Memory B cell (primary cell): Measurements from ENCODE around the gene MTM1.

ENCODE experiments used
- ATAC-seq: fragments of 150-1000 bp; cut with Tn5 transposase; 2 replicates; pipeline ENCODE4 v1.10.0; 2021; ENCODE audit warnings: low read depth, mild to moderate bottlenecking, moderate library complexity
- DNase-seq, 2 donors: peaks; one replicate each; pipeline ENCODE4 v3.0.0; 2022; ENCODE audit warnings: low spot score in 2 of 2
- H3K27ac Mint-ChIP-seq: one replicate; pipeline ENCODE4 v1.8.0; 2022; ENCODE audit warnings: mild to moderate bottlenecking, moderate library complexity, mixed read lengths
- H3K27me3 Mint-ChIP-seq: one replicate; pipeline ENCODE4 v1.8.0; 2022; ENCODE audit warnings: mixed read lengths
- H3K36me3 Mint-ChIP-seq: one replicate; pipeline ENCODE4 v1.8.0; 2022; ENCODE audit warnings: mild to moderate bottlenecking, mixed read lengths
- H3K4me1 Mint-ChIP-seq: one replicate; pipeline ENCODE4 v1.8.0; 2022; ENCODE audit warnings: mixed read lengths
- H3K4me3 Mint-ChIP-seq: one replicate; pipeline ENCODE4 v1.8.0; 2022; ENCODE audit warnings: mild to moderate bottlenecking, moderate library complexity, mixed read lengths
- H3K9me3 Mint-ChIP-seq: one replicate; pipeline ENCODE4 v1.8.0; 2022; ENCODE audit warnings: mixed read lengths

MTM1 gene

GRCh38 chrX:150569155-150569477 is 695 bp downstream of the MTM1 start:
- ATAC-seq (peak; percentile 54), DNase-seq (peak in 1 of 2 donors; percentile 51)
- H3K27ac Mint-ChIP-seq: peak overlapping the region; percentile 90
- H3K27me3 Mint-ChIP-seq: no peaks in the 10 kb centered on the region
- peak overlapping the region; percentile 87 for H3K4me3 Mint-ChIP-seq
- peaks cover 25% of the 10 kb centered on the region for H3K4me1 Mint-ChIP-seq
- H3K36me3 Mint-ChIP-seq: no peaks in the 10 kb centered on the region
- H3K9me3 Mint-ChIP-seq: no peaks in the 10 kb centered on the region

- Mint-ChIP-seq H3K27ac (no peak overlapping the region), H3K36me3 (no peaks in the 10 kb centered on the region)
- DNase-seq: no peak
Observed at GRCh38 chrX:150570512-150570911, 2.1 kb downstream of the MTM1 start.

GRCh38 chrX:150572206-150572605 is 3.8 kb downstream of the MTM1 start:
- peak overlapping the region; percentile 44 for H3K4me3 Mint-ChIP-seq
- no peaks in the 10 kb centered on the region for H3K36me3 Mint-ChIP-seq
- peaks cover 41% of the 10 kb centered on the region for H3K4me1 Mint-ChIP-seq
- peak overlapping the region; percentile 82 for H3K27ac Mint-ChIP-seq
- H3K27me3 Mint-ChIP-seq: no peaks in the 10 kb centered on the region
- DNase-seq: no peak
- ATAC-seq: no peak
- no peaks in the 10 kb centered on the region for H3K9me3 Mint-ChIP-seq

More at GRCh38 chrX:150570512-150570911, 2.1 kb downstream of the MTM1 start:
- Mint-ChIP-seq H3K4me1 (peaks cover 35% of the 10 kb centered on the region), H3K9me3 (no peaks in the 10 kb centered on the region), H3K27me3 (no peaks in the 10 kb centered on the region), H3K4me3 (peak overlapping the region; percentile 54)
- ATAC-seq: no peak

GRCh38 chrX:150573106-150573505 is 4.7 kb downstream of the MTM1 start:
- DNase-seq (no peak), ATAC-seq (no peak)
- H3K4me3 Mint-ChIP-seq: peak overlapping the region; percentile 32
- no peaks in the 10 kb centered on the region for H3K27me3 Mint-ChIP-seq
- no peaks in the 10 kb centered on the region for H3K9me3 Mint-ChIP-seq
- peaks cover 43% of the 10 kb centered on the region for H3K4me1 Mint-ChIP-seq
- H3K27ac Mint-ChIP-seq: peak overlapping the region; percentile 85
- no peaks in the 10 kb centered on the region for H3K36me3 Mint-ChIP-seq

GRCh38 chrX:150573702-150574101 is 5.3 kb downstream of the MTM1 start:
- DNase-seq: no peak
- Mint-ChIP-seq H3K9me3 (no peaks in the 10 kb centered on the region), H3K27ac (peak overlapping the region; percentile 85), H3K4me1 (peaks cover 41% of the 10 kb centered on the region), H3K4me3 (peak overlapping the region; percentile 39), H3K36me3 (no peaks in the 10 kb centered on the region), H3K27me3 (no peaks in the 10 kb centered on the region)
- no peak for ATAC-seq

GRCh38 chrX:150574559-150575418 is 6.4 kb downstream of the MTM1 start:
- Mint-ChIP-seq H3K4me3 (peak overlapping the region; percentile 63), H3K9me3 (no peaks in the 10 kb centered on the region), H3K27me3 (no peaks in the 10 kb centered on the region), H3K36me3 (no peaks in the 10 kb centered on the region), H3K27ac (peak overlapping the region; percentile 85), H3K4me1 (peaks cover 41% of the 10 kb centered on the region)
- peak; percentile 71 for ATAC-seq
- no peak for DNase-seq

GRCh38 chrX:150575419-150575814 is 7.0 kb downstream of the MTM1 start:
- H3K9me3 Mint-ChIP-seq: no peaks in the 10 kb centered on the region
- H3K4me3 Mint-ChIP-seq: peak overlapping the region; percentile 63

GRCh38 chrX:150577174-150577573 is 8.8 kb downstream of the MTM1 start:
- Mint-ChIP-seq H3K4me1 (peaks cover 41% of the 10 kb centered on the region), H3K9me3 (no peaks in the 10 kb centered on the region), H3K27ac (no peak overlapping the region), H3K27me3 (no peaks in the 10 kb centered on the region), H3K4me3 (no peak overlapping the region), H3K36me3 (peaks cover 4% of the 10 kb centered on the region)
- no peak for DNase-seq
- no peak for ATAC-seq

More at GRCh38 chrX:150575419-150575814, 7.0 kb downstream of the MTM1 start:
- ATAC-seq: peak; percentile 26
- peaks cover 47% of the 10 kb centered on the region for H3K4me1 Mint-ChIP-seq
- peaks cover 1% of the 10 kb centered on the region for H3K36me3 Mint-ChIP-seq
- no peaks in the 10 kb centered on the region for H3K27me3 Mint-ChIP-seq
- DNase-seq: no peak
- peak overlapping the region; percentile 68 for H3K27ac Mint-ChIP-seq

GRCh38 chrX:150581093-150581775 is 12.8 kb downstream of the MTM1 start:
- no peaks in the 10 kb centered on the region for H3K9me3 Mint-ChIP-seq
- no peak for DNase-seq
- H3K4me3 Mint-ChIP-seq: no peak overlapping the region
- no peak for ATAC-seq
- H3K27ac Mint-ChIP-seq: no peak overlapping the region
- H3K4me1 Mint-ChIP-seq: peaks cover 20% of the 10 kb centered on the region
- peaks cover 6% of the 10 kb centered on the region for H3K36me3 Mint-ChIP-seq
- H3K27me3 Mint-ChIP-seq: no peaks in the 10 kb centered on the region

- Mint-ChIP-seq H3K9me3 (no peaks in the 10 kb centered on the region), H3K27ac (no peak overlapping the region), H3K4me1 (peaks cover 16% of the 10 kb centered on the region), H3K4me3 (no peak overlapping the region), H3K27me3 (no peaks in the 10 kb centered on the region), H3K36me3 (peaks cover 6% of the 10 kb centered on the region)
- ATAC-seq (no peak), DNase-seq (no peak)
Observed at GRCh38 chrX:150582338-150582948, 14.0 kb downstream of the MTM1 start.

- DNase-seq (peak; percentile 31 to 37), ATAC-seq (peak; percentile 42)
- Mint-ChIP-seq H3K4me1 (peaks cover 8% of the 10 kb centered on the region), H3K9me3 (no peaks in the 10 kb centered on the region), H3K36me3 (peaks cover 2% of the 10 kb centered on the region), H3K4me3 (no peak overlapping the region), H3K27ac (no peak overlapping the region), H3K27me3 (no peaks in the 10 kb centered on the region)
Observed at GRCh38 chrX:150587585-150588503, 19.4 kb downstream of the MTM1 start.

GRCh38 chrX:150594584-150594983 is 26.2 kb downstream of the MTM1 start:
- H3K27ac Mint-ChIP-seq: no peak overlapping the region
- peaks cover 12% of the 10 kb centered on the region for H3K4me1 Mint-ChIP-seq
- ATAC-seq: no peak
- no peaks in the 10 kb centered on the region for H3K9me3 Mint-ChIP-seq
- no peak for DNase-seq
- H3K36me3 Mint-ChIP-seq: peaks cover 7% of the 10 kb centered on the region
- no peak overlapping the region for H3K4me3 Mint-ChIP-seq
- H3K27me3 Mint-ChIP-seq: no peaks in the 10 kb centered on the region

GRCh38 chrX:150599226-150599625 is 30.8 kb downstream of the MTM1 start:
- no peak overlapping the region for H3K4me3 Mint-ChIP-seq

More at GRCh38 chrX:150599226-150599625, 30.8 kb downstream of the MTM1 start:
- DNase-seq: no peak
- ATAC-seq: no peak
- Mint-ChIP-seq H3K36me3 (peaks cover 26% of the 10 kb centered on the region), H3K4me1 (peaks cover 8% of the 10 kb centered on the region), H3K27me3 (no peaks in the 10 kb centered on the region), H3K27ac (no peak overlapping the region), H3K9me3 (no peaks in the 10 kb centered on the region)
